HG03378 (cell line): ENCODE data around the gene MAGEB6B.
"Not testable (repeated sequence)": the region's sequence is repeated elsewhere in the genome, so short reads cannot be mapped to it uniquely, and the experiment has no call there.

Source experiments
- ATAC-seq: cut with Tn5 transposase; IDR thresholded peaks from one replicate; pipeline ENCODE4 v1.9.1; 2021; ENCODE audit warnings: mild to moderate bottlenecking, moderate library complexity; ENCODE audit not compliant: unreplicated experiment

Gene MAGEB6B, protein sequence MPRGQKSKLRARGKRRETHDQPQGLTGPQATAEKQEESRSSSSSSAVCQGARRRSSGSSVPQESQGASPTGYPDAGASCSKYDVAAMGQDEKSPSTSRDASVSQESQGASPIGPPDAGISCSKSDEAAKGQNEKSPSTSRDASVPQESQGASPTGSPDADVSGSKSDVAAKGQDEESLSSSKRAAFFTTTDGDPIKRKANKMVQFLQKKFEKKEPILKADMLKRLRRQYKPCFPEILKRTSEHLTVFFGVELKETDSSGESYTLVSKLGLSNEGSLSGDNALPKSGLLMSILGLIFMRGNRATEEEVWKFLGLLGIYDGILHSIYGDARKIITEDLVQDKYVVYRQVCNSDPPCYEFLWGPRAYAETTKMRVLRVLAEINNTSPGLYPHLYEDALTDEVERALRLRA

DNA sequence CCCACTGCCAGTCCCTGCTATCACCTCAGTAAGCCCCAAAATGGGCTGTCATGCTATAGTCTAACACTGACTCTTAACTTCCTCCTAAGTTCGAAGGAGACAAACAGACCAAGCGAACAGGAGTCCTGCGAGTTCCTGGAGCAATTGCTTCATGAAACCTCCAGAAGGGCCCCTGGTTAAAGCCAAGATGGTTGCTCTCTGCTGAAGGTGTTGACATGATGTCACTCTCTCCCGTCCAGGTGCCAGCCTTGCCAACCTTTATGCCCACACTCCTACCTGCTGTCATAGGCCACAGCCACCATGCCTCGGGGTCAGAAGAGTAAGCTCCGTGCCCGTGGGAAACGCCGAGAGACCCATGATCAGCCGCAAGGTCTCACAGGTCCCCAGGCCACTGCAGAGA is at the start of gene MAGEB6B:
MAGEB6B (plus strand) TSS at position 301 of the 400 bp plus-strand sequence; CDS start at position 301, 0 bp downstream.
- ATAC-seq: no peak

DNA sequence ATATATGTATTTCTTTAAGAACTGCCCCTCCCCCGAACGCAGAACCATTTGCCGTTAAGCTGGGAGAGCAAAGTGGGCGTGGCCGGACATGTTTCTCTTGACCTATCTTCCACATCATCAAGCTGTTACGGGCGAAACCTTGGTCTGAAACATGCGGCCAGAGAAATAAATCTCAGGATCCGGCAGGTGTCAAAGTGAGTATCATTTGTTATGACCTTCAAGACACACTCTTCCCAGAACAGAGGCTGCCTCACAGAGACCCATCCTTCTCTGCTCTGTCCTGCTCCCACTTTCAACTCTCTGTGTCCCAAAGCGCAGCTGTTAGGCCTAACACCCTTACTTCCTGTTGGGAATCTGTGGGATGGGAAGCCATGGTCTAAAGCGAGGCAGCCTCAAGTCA is 22.1 kb upstream of the MAGEB6B start, which contains the start of gene MAGEB18:
MAGEB18 (plus strand) TSS at position 70 of the 400 bp plus-strand sequence. CDS start 643 bp downstream, outside the sequence.
- ATAC-seq: no peak

DNA sequence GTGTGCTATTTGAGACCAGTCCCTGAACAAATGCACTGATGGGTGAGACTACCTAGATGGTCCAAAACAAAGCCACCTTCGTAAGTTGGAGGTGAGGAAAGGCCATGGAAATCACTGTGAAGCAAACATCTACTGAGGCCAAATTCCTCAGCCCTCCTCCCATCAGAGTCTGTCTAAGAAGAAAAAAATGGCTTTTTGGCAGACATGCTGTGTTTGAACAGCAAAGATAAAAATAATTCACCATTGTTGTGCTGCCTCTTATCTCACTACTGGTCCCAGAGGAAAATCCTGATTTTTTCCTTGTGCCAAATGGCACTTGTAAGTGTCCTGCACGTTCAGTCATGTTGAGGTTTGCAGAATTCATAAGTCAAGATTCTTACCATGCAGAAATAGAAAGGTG is 14.4 kb upstream of the MAGEB6B start:
- no peak for ATAC-seq

DNA sequence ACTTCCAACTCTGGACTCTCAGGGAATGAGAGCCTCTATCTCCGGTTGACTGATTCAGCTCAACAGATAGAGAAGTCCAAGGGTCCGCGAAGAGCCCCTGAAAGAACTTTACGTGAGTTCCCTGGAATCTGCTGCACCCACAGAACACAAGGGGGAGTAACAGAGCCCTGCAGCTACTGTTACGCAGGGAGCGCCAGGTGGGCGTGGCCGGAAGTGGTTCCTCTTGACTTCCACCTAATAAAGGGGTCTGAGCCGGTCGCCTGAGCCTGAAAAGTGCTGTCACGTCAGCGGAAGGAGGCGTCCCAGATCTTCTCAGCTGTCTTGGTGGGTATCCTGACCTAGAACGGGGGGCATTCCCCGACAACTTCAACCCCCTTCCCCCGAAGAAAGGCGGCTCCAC is 31.8 kb downstream of the MAGEB6B start, which contains the start of gene MAGEB6:
MAGEB6 (plus strand) TSS at position 237 of the 400 bp plus-strand sequence. CDS start 1,407 bp downstream, outside the sequence.
- no peak for ATAC-seq

DNA sequence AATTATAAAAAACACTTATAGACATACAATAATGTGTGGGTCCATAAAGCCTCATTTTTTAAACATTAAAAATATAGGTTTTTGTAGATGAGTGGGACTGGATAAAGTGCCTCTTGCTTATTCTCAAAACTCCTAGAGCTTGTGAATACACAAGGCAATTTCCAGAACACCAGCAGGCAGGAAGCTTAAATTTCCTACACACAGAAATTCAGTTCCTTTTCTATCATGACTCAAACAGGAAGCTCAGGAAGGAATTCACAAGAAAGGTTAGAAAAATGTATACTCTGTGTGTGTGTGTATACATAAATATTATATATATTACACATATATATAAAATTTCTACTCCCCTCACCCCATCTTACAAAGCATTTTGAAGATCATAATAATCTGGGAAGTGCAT is 43.2 kb downstream of the MAGEB6B start:
- no peak for ATAC-seq

DNA sequence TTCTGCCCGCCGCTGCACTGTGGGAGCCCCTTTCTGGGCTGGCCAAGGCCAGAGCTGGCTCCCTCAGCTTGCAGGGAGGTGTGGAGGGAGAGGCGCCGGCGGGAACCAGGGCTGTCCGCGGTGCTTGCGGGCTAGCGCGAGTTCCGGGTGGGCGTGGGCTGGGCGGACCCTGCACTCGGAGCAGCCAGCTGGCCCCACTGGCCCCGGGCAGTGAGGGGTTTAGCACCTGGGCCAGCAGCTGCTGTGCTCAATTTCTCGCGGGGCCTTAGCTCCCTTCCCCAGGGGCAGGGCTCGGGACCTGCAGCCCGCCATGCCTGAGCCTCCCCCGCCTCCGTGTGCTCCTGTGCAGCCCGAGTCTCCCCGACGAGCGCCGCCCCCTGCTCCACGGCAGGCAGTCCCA is 44.3 kb downstream of the MAGEB6B start:
- not testable (repeated sequence) for ATAC-seq

DNA sequence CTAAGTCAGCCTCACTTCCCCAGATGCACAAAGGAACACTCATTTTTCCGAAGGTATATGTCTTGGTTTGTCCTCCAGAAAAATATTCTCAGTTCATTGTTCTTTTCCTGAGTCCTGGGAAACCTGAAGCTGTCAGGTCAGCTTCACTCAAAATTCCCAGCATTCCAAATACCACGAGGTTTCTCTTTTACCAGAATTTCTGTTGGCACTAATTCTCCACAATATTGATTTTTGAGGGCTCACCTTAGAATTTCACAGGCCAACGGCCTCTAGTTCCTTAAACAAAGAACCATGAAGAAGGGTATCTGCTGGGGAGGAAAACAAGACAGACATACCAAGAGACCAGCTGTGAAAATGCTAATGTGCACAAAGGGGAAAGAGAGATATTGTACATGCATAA is 47.6 kb downstream of the MAGEB6B start:
- no peak for ATAC-seq
